DMS 273 treated with DMSO at 0.1 percent for 48 hours (cell line): ENCODE measurements around the gene FRS3.

Source experiments
- DNase-seq: peaks from one replicate; lab custom pipeline; 2025; lab: John Stamatoyannopoulos, UW

The FRS3 gene

DNA sequence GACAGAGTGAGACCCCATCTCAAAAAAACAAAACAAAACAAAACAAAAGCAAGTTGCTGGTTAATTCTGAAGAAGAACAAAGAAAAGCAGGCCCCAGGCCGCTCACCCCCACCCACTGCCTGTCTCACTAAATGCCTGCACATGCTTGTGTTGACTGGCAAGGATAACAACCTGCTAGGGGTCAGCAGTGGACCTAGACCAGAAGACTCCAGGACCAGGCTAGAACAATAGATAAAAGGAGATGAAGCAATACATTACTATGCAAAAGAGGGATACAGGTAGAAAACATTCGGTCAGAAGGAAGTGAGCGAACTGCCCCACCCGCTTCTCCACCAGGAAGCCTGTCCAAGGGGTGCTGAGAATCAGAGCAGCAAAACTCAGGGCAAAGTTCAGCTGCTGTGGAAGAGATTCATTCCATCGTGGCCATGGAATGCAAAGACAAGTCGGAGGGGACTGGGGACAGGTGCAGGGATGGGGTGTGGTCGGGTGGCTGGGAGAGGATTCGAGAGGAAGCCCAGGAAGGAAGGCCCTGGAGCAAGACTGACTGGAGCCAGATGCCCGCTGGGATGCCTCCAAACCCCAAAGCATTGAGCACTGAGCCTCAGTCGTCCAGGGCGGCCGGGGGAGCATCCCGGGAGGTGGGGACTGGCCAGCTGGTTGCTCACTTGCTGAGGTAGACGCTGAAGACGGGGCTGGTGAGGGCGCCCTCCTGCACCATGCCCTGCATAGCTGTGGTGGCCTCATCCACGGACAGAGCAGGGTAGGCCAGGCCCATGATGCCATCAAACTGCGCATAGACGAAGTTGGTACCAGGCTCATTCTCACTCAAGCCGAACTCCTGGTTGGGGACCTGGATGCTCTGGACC is 37.8 kb downstream of the FRS3 start:
- no peak for DNase-seq

DNA sequence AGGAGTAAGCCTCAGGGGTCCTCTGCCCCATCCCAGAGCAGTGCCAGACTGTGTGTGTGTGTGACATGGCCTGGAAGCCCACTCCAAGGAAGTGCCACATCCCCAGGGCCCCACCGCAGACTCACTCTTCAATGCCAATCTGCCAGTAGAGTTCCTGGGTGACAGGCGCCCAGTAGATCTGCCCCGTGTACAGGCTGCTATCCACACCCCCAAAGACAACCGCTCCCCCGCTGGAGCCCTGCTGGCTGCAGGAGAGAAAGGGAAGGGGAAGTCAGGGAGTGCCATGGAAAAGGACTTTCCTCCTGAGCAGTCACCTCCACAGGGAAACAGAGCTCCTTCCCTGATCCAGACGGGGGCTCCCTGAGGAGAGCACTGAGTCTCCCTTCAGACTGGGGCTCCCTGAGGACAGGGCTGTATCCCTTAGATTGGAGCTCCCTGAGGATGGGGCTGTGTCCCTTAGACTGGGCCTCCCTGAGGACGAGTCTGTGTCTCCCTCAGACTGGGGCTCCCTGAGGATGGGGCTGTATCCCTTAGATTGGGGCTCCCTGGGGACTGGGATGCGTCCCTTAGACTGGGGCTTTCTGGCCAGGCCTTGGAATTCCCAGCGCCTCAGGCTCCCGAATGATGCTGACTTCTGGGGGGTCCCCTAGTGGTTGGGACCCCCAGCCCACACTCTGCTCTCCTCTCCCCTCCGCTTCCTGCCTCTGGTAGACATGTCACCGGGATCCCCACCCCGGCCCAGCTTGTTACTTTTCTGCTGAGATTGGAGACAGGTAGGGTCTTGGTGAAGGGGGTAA is 39.1 kb downstream of the FRS3 start:
- DNase-seq, result no peak

DNA sequence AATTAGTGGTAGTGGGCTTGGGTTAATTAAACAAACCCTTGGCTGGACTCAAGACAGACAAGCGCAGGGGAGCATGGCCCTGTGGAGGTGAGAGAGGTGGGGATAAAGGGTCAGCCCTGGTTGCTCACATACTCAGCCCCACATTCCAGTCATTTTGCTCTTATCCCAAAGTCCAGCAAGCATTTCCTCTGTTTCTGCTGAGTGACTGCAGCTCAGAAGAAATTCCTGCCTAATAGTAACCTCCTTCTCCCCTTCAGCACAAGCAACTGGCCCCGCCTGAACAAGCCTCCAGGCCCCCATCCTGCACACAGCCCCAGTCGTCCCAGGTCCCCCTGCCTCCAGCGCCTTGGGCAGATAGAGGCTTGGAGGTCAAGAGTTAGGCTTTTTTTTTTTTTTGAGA is 40.7 kb downstream of the FRS3 start:
- DNase-seq, result no peak

DNA sequence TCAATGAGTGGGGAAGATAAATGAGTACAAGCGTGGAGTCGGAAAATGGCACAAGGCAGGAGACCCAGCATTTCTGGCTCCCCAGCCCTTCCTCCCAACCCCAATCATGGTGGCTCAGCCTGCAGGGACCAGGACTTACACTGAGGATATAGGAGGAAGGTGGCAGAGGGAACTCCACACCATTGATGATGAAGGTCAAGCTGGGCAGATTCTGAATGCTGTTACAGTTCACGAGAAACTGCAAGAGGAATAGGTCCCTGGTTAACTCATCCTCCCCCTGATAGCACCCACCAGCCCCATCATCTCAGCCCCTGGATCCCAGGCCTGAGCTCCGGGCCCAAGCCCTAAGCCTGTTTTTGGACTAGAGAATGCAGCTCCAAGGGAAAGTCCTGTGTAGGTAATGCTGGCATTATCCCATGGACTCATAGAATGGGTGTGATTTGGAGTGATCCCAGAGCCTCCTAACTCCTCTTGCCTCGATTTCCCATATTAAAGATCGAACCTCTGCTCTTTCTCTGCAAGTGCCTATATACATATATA is 42.0 kb downstream of the FRS3 start:
- no peak for DNase-seq

DNA sequence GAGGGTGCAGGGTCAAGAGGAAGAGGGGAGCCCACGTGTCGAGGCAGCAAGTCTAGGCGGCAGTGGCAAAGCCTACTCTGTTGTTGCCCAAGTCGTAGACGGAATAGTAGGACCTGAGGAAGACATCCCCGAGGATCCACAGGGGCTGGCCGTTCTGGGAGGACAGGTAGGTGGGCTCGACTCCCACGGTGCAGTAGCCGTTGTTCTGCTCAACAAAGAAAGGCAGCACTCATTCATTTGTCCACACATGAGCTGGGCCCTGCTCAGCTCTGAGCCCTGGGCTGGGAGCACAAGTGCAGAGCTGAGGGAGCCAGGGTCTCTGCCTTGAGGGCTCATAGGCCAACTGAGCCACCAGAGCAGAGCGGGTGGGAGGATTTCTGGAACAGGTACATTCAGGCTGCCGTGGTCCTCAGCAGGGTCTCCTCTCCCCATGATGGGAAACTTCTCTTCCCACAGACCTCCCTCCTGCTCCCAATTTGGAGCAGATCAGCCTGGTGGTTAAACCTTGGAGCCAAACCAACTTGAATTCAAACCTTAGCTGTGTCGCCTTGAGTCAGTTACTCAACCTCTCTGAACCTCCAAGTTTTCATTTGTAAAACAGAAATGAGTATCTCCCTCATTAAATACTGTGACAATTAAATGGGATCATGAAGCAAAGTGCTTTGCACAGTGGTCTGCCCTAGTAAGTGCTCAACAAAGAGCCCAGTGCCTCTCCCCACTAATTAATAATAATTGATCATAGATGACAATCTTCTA is 42.7 kb downstream of the FRS3 start:
- no peak for DNase-seq

DNA sequence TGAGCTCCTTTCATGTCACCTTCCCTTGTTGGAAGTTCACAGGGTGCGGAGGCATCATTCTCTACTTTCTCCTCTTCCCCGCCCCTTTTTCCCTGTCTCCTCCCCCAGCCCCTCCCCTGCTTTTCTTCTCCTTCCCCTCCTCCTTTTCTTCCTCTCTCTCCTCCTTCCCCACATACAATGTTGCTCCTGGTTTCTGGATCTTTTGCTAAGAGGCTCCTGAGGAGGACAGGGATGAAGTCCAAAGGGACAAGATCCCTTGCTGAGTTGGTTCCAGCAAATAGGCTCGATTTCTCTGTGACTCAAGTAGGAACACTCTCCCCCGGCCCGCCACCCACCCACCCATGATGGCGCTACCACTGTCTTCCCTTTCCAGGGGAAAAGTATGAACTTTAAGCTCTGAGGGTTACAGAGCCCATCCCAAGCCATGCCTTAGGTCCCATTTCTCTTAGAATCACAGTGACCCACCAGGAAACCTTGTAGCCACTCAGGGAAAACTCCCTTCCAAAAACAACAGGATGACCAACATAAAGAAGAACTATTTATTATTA is 43.4 kb downstream of the FRS3 start:
- no peak for DNase-seq

DNA sequence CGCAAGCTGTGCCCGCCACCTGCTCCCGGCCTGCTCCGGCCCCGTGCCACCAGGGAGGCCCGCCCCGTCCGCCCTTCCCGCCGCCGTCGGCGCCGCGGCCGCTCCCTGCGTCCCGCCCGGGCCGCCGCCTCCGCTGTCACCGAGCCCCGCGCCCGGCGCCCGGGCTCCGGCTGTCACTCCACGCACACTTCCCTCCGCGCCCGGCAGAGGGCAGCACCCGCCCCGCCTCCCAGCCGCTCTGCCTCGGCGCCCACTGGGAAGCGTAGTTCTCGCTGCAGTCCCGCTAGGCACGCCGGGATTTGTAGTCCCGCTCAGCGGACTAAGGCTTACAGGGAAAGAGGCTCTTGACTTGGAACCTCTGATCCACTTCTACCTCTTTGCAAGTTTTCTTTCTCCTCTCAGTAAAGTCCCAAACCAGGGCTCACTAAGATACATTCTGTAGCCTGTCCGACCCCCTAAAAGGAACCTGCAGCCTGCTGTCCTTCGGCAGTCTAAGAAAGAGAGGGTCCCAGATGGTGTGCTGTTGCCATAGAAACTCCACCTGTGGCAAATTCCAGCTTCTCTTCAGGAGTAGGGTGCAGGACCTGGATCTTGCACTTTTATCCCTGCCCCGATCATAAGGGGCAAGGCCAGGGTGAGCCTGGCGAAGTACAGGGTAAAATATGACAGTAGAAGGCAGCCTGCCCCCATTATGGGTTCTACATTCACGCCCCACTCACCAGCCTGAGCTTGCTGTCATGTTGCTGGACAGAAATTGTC is 44.1 kb downstream of the FRS3 start, which contains the start of gene TFEB:
TFEB (minus strand) TSS at position 182 of the 759 bp plus-strand sequence. CDS start 44,395 bp downstream, outside the sequence.
- DNase-seq, result peak; percentile 71

DNA sequence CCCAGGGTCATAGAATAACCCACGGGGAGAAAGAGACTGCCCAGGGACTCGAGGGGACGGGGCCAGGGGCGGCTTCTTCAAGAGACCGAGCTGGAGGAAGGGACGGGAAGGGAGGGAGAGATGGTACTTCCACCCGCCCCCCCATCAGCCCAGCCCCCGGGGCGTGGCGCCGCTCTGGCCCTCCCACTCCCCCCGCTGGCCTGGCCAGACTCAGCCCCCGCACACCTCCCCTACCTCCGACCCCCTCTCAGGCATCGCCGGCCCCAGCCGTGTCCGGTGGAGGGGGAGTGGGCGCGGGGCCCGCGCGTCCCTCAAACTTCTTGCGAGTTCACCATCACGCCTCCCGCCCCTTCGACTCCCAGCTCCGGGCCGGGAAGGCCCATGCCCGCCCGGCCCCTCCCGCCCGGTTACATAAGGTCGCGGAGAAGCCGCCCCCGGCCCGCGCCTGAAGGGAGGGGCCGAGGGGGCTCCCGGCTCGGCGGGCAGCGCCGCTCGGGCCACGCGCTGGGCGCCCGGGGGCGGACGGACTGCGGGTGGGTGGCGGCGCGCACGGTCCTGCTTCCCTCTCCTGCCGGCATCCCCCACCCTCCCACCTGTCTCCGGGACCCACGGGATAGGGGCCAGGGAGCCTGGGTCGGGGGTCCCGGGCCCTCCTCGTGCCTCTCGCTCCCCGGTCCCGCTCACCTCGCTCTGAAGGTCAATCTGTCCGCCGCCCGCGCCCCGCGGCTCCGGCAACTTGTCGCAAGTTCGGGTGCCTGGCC is 44.9 kb downstream of the FRS3 start:
- DNase-seq, result peak; percentile 53

DNA sequence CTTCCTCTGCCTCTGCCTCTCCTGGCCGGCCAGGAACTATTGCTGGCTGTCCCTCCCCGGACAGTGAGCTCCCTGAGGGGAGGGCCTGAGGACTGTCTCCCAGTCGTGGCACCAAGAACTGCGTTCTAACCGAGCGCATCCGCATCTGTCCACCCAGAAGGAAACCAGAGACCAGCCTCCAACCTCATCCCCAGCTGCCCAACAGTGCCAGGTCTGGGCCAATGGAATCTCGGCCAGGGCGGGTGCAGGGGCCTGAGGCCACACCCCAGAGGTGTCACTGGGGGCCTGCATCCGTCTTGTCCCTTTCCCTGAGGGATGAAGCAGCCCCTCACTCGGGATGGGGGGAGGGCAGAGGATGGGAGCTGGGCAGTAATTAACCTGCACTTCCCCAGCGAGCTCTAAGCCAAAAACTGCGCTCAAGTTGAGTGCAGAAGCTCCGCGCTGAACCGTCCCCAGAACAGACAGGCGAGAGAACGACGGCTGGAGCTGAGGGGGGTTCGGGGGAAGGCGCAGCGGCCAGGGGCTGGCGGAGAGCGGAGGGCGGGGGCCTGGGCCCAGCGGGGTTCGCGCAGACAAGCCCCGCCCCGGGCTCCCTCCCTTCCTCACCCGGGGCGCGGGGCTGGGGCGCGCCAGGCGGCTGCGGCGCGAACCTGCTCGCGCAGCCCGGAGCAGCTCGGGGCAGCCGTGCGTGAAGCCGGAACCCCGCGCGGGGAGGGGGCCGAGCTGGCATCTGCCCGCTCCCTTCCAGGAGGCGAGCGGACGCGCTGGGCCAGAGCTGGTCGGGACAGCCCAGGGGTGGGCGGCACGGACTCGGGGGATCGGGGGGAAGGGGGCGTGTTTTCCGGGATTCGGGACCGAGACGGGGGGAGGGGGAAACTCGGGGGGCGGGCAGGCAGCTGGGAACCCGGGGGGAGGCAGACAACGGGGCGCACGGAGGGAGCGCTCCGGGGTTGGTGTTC is 45.7 kb downstream of the FRS3 start:
- peak; percentile 34 for DNase-seq

DNA sequence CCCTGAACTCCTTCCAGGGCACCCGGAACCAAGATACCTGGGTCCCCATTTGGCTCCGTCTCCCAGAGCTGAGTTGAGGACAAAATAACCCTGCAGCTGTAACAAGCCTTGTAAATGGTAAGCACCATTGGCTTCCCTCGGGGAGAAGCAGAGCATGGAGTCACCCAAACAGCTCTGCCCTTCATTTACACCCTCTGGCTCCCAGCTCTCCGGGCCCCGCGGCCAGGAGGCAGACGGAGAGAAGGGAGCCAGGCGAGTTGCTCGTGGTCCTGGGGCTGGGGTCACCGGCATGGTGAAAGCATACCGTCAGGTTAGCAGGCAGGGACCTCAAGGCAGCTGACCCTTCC is 46.4 kb downstream of the FRS3 start:
- DNase-seq, result no peak

DNA sequence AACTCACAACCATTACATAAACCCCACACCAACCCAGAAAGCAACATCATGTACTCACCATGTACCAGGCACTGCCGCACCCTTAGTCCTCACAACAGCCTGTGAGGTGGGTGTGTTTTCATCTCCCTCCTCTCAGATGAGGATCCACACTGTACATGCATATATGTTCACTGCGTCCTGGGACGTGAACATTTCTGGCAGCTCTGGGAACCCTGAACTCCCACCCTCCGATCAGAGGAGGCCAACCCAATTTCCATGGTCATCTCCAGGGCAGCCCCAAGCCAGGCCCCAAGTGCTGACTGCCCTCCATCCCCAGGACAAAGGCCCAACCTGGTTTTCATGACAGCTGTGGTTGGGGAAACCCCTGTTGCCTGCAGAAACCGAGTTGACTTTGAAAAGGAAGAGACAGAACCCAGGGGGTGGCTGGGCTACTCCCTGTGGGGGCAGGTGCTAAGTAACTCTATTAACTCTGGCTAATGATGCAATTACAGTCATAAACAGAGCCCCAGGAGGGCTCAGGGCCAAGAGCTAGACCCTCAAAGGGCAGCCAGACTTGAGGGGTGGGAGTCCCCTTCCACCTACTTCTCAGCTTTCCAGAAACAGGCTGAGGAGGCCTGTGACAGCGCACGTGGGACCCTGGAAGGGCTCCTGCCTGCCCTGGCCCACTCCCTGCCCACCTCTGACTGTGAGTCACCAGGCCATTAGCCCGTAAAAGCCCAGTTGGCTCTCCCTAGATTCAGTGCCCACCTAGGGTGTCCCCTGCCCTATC is 46.9 kb downstream of the FRS3 start:
- no peak for DNase-seq

DNA sequence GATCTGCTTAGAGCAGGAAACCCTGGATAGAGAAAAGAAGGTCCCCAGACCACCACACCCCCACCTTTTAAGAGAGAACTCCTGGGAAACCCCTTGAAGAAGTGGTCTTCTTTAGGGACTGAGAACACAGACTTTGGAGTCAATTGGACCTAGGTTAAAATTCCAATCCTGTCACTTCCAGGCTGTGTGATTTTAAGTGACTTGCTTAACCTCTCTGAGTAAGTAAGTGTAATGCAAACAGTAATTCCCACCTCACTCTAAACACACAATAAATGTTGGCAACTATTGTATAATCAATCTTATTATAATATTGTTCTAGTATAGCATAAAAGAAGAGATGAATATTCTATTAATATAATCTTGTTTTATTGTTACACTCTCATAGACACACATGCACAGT is 47.6 kb downstream of the FRS3 start:
- no peak for DNase-seq

DNA sequence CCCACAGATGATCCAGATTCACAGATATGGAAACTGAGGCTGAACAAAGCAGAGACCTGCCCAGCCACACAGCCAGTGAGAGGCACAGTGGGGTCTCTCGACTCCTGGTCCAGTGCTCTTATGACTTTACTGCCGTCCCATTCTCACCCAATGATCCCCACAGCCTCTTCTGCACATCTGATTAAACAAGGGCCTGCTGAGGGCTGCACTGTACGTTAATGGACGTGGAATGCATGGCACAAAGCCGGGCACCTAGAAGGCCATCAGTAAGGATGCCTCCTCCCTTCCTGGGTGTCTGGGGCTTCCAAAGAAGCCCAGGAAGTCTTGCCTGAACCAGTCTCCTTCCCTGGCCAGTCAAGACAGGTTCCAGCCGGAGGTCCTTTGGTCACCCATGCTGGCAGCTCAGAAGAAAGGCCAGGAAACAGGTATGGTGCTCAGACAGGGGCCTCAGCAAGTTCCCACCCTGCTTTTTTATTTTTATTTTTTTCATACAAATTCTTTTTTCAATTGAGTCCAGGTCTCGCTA is 48.1 kb downstream of the FRS3 start:
- no peak for DNase-seq

DNA sequence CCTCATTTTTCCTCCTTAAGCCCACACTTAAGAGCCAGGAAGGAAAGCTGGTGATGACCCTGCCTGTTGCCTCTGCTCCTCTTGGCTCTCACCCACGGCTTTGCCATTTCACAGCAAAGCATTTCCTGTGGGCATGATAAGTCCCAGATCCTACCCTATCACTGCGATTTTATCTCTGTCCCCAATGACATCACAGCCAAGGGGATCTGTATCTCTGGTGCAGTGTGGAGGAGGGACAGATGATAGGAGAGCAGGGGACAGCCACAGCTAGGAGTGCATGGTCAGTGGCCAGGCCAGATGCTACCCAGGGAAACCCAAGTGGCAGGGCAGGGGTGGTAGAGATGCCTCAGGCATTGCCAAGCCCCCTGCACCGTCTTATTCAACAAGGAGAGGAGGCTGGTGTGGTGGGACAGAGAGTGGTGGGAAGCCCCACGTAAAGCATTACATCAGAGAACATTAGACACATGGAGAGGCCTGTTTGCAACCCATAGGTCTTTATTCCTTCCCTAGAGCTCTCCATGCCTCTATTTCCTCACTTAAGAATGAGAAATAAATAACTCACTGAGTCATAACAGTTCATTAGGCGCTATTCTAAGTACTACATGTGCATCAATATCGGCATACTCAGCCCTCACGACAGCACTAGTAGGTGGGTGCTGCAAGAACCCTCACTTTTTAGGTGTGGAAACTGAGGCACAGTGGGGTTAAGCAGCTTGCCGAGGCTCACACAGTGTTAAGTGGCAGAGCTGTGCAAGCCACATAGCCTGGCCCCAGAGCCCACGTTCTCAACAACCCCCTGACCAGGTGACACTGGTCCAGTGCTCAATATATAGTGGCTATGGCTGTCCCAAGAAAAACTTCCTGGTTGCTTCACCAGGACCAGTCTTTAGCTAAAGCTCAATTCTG is 48.9 kb downstream of the FRS3 start:
- DNase-seq, result no peak

DNA sequence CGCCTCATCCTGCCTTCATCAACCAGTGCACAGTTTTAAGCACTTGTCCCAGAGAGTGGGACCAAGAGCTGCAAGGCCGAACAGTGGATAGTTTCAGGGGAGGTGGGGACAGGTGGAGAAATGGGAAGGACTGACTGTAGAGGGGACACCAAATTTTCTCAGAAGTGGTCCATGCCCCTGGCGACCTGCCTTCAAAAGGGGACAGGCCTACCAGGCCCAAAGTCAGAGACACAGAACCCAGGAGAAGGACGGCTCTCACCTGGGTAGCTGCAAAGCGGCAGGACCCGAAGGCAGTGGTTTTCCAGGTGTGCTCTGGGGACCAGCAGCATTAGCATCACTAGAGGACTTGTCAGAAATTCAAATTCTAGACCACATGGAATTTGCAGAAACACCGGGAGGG is 50.1 kb downstream of the FRS3 start:
- DNase-seq, result no peak

DNA sequence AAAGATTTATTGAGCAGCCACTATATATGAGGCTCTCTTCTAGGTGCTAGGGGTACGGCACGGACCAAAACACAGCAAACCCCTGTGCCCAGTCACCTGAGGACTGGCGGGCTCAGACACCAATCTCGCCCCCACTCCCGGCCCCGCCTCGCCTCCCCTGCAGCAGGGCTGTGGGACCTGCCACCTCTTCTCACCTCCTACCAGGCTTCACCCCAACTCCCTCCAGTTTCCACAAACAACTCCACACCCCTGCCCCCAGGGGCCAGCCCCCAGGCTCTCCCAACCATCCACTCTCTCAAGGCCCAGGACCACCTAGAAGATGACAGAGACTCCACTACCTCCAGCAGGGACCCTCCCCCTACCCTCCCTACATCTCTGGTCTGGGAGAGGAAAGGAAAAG is 50.7 kb downstream of the FRS3 start:
- DNase-seq, result no peak
